T-helper 1 cell treated with Interleukin-12 subunit alpha and Interleukin-12 subunit beta and Interleukin-4 antibody, amounts not matched to agents 30 μg/mL and 1 μg/mL, for 36 hours (primary cell): ENCODE data around the gene MTIF2.
A peak's percentile ranks its signal among the peaks of the same experiment; 100 is the strongest.
"Not testable (repeated sequence)": the region's sequence is repeated elsewhere in the genome, so short reads cannot be mapped to it uniquely, and the experiment has no call there.

Experiments used
- H3K27ac Mint-ChIP-seq: one replicate; pipeline ENCODE4 v1.8.0; 2021; ENCODE audit warnings: mild to moderate bottlenecking, mixed read lengths
- H3K27me3 Mint-ChIP-seq: one replicate; pipeline ENCODE4 v1.8.0; 2021; ENCODE audit warnings: low read depth, mixed read lengths
- H3K36me3 Mint-ChIP-seq: one replicate; pipeline ENCODE4 v1.8.0; 2021; ENCODE audit warnings: low read depth, mixed read lengths
- H3K4me1 Mint-ChIP-seq: one replicate; pipeline ENCODE4 v1.8.0; 2021; ENCODE audit warnings: low read depth, mixed read lengths
- H3K4me3 Mint-ChIP-seq: one replicate; pipeline ENCODE4 v1.8.0; 2021; ENCODE audit warnings: mild to moderate bottlenecking, moderate library complexity, mixed read lengths
- H3K9me3 Mint-ChIP-seq: one replicate; pipeline ENCODE4 v1.8.0; 2021; ENCODE audit warnings: mixed read lengths

The MTIF2 gene

GRCh38 chr2:55268907-55269644 lies at the start of gene MTIF2:
Gene MTIF2 (minus strand): TSS chr2:55269231. CDS start chr2:55263858, 5,373 bp downstream.
- Mint-ChIP-seq H3K27ac (peak within 1 kb of the TSS; percentile 94), H3K9me3 (no peaks in the 10 kb centered on the region), H3K27me3 (no peaks in the 10 kb centered on the region), H3K36me3 (peaks cover 3% of the 10 kb centered on the region), H3K4me3 (peak within 1 kb of the TSS; percentile 100), H3K4me1 (peaks cover 12% of the 10 kb centered on the region)

- Mint-ChIP-seq H3K27ac (no peak overlapping the region), H3K4me3 (no peak overlapping the region), H3K9me3 (no peaks in the 10 kb centered on the region), H3K27me3 (no peaks in the 10 kb centered on the region), H3K36me3 (no peaks in the 10 kb centered on the region), H3K4me1 (peaks cover 7% of the 10 kb centered on the region)
Measured at GRCh38 chr2:55314985-55315384, 46.0 kb upstream of the MTIF2 start.

GRCh38 chr2:55311444-55311870 lies 42.4 kb upstream of the MTIF2 start:
- Mint-ChIP-seq H3K4me3 (no peak overlapping the region), H3K27ac (no peak overlapping the region), H3K9me3 (no peaks in the 10 kb centered on the region), H3K4me1 (peaks cover 11% of the 10 kb centered on the region), H3K36me3 (no peaks in the 10 kb centered on the region), H3K27me3 (no peaks in the 10 kb centered on the region)

GRCh38 chr2:55309446-55309845 lies 40.4 kb upstream of the MTIF2 start:
- Mint-ChIP-seq H3K9me3 (no peaks in the 10 kb centered on the region), H3K4me3 (no peak overlapping the region), H3K27ac (no peak overlapping the region), H3K27me3 (no peaks in the 10 kb centered on the region), H3K4me1 (peaks cover 11% of the 10 kb centered on the region), H3K36me3 (no peaks in the 10 kb centered on the region)

- Mint-ChIP-seq H3K36me3 (no peaks in the 10 kb centered on the region), H3K4me1 (peaks cover 4% of the 10 kb centered on the region), H3K27me3 (peaks cover 3% of the 10 kb centered on the region), H3K27ac (no peak overlapping the region), H3K9me3 (no peaks in the 10 kb centered on the region), H3K4me3 (no peak overlapping the region)
Measured at GRCh38 chr2:55302241-55302640, 33.2 kb upstream of the MTIF2 start.

GRCh38 chr2:55301277-55301676 lies 32.2 kb upstream of the MTIF2 start:
- Mint-ChIP-seq H3K9me3 (no peaks in the 10 kb centered on the region), H3K36me3 (no peaks in the 10 kb centered on the region), H3K4me3 (no peak overlapping the region), H3K27me3 (peaks cover 3% of the 10 kb centered on the region), H3K27ac (no peak overlapping the region), H3K4me1 (peaks cover 4% of the 10 kb centered on the region)

- peaks cover 3% of the 10 kb centered on the region for H3K36me3 Mint-ChIP-seq
- no peaks in the 10 kb centered on the region for H3K9me3 Mint-ChIP-seq
- no peak overlapping the region for H3K27ac Mint-ChIP-seq
- no peak overlapping the region for H3K4me3 Mint-ChIP-seq
- H3K4me1 Mint-ChIP-seq: peaks cover 12% of the 10 kb centered on the region
- no peaks in the 10 kb centered on the region for H3K27me3 Mint-ChIP-seq
Measured at GRCh38 chr2:55296393-55296792, 27.4 kb upstream of the MTIF2 start.

GRCh38 chr2:55283083-55283482 lies 14.1 kb upstream of the MTIF2 start:
- Mint-ChIP-seq H3K4me3 (peak overlapping the region; percentile 66), H3K27me3 (peaks cover 5% of the 10 kb centered on the region), H3K36me3 (peaks cover 1% of the 10 kb centered on the region), H3K4me1 (peaks cover 12% of the 10 kb centered on the region), H3K27ac (no peak overlapping the region), H3K9me3 (no peaks in the 10 kb centered on the region)

- H3K27me3 Mint-ChIP-seq: peaks cover 5% of the 10 kb centered on the region
- H3K36me3 Mint-ChIP-seq: peaks cover 1% of the 10 kb centered on the region
- no peaks in the 10 kb centered on the region for H3K9me3 Mint-ChIP-seq
- peaks cover 12% of the 10 kb centered on the region for H3K4me1 Mint-ChIP-seq
- H3K4me3 Mint-ChIP-seq: peak overlapping the region; percentile 86
- H3K27ac Mint-ChIP-seq: peak overlapping the region; percentile 93
Measured at GRCh38 chr2:55282110-55282917, 13.3 kb upstream of the MTIF2 start.

- peak overlapping the region; percentile 55 for H3K27ac Mint-ChIP-seq
- not testable (repeated sequence) for H3K36me3 Mint-ChIP-seq, H3K9me3 Mint-ChIP-seq, H3K27me3 Mint-ChIP-seq
- H3K4me3 Mint-ChIP-seq: peak overlapping the region; percentile 31
- H3K4me1 Mint-ChIP-seq: peaks cover 12% of the 10 kb centered on the region
Measured at GRCh38 chr2:55280851-55281546, 12.0 kb upstream of the MTIF2 start.

- not testable (repeated sequence) for H3K27ac Mint-ChIP-seq, H3K4me3 Mint-ChIP-seq, H3K9me3 Mint-ChIP-seq, H3K36me3 Mint-ChIP-seq, H3K27me3 Mint-ChIP-seq
- H3K4me1 Mint-ChIP-seq: peaks cover 12% of the 10 kb centered on the region
Measured at GRCh38 chr2:55279859-55280424, 10.9 kb upstream of the MTIF2 start.

- H3K4me3 Mint-ChIP-seq, H3K27ac Mint-ChIP-seq, H3K9me3 Mint-ChIP-seq, H3K36me3 Mint-ChIP-seq, H3K27me3 Mint-ChIP-seq: not testable (repeated sequence)
- H3K4me1 Mint-ChIP-seq: peaks cover 12% of the 10 kb centered on the region
Measured at GRCh38 chr2:55279214-55279835, 10.3 kb upstream of the MTIF2 start.

GRCh38 chr2:55277310-55277709 lies 8.3 kb upstream of the MTIF2 start:
- Mint-ChIP-seq H3K4me3 (no peak overlapping the region), H3K27me3 (peaks cover 5% of the 10 kb centered on the region)

GRCh38 chr2:55274346-55274745 lies 5.3 kb upstream of the MTIF2 start:
- H3K4me1 Mint-ChIP-seq: peaks cover 10% of the 10 kb centered on the region
- H3K27me3 Mint-ChIP-seq, H3K9me3 Mint-ChIP-seq, H3K27ac Mint-ChIP-seq, H3K36me3 Mint-ChIP-seq, H3K4me3 Mint-ChIP-seq: not testable (repeated sequence)

More at GRCh38 chr2:55277310-55277709, 8.3 kb upstream of the MTIF2 start:
- no peaks in the 10 kb centered on the region for H3K9me3 Mint-ChIP-seq
- no peaks in the 10 kb centered on the region for H3K36me3 Mint-ChIP-seq
- peaks cover 4% of the 10 kb centered on the region for H3K4me1 Mint-ChIP-seq
- no peak overlapping the region for H3K27ac Mint-ChIP-seq
